Endothelial cell of umbilical vein (primary cell): Measurements from ENCODE around the gene AMZ2. TPM values are rescaled to one million over a fixed set of nuclear protein-coding genes. Genes with fewer than 3 reads are reported as not detected.

Source experiments
- BruUV-seq: library from RNA; stranded (reverse); fragments of 400-500 nt; replicated peaks from 2 replicates; lab custom pipeline; 2021; lab: Mats Ljungman, UMichigan
- CTCF ChIA-PET: fragments of 300-600, 350-600 bp; sonication (Branson Sonifier 250); formaldehyde crosslinking; loops from one replicate; lab custom pipeline; 2021; ENCODE audit warnings: antibody characterized with exemption, inconsistent platforms; lab: Charles Lee
- POLR2A ChIA-PET: fragments of 300-600, 350-600 bp; sonication (Branson Sonifier 250); formaldehyde crosslinking; loops from one replicate; lab custom pipeline; 2021; ENCODE audit warnings: antibody characterized with exemption, inconsistent platforms; lab: Charles Lee
- DNase-seq: peaks from one replicate; pipeline ENCODE4 v3.0.0-alpha.2; 2011; ENCODE audit warnings: low read depth, low spot score
- FAIRE-seq: peaks from 2 replicates; lab custom pipeline; 2011; peaks lifted over from hg19 to GRCh38; lab: Jason Lieb, UNC
- H2AFZ ChIP-seq: 2 replicates; pipeline ENCODE4 v1.6.0; 2012; ENCODE audit warnings: low read depth, low read length, control low read depth, inconsistent platforms
- H3K27ac ChIP-seq: 2 replicates; pipeline ENCODE4 v1.5.1; 2011; ENCODE audit warnings: low read depth, mild to moderate bottlenecking, control low read depth, low read length, moderate library complexity; ENCODE audit not compliant: insufficient read depth
- H3K27me3 ChIP-seq, 2 experiments: 2 replicates each; pipeline versions ENCODE4 v1.6.0 to v1.6.1; 2011; ENCODE audit warnings: low read length in 2 of 2, mixed read lengths in 1 of 2; ENCODE audit not compliant: control insufficient read depth in 2 of 2, insufficient read depth in 2 of 2
- H3K36me3 ChIP-seq, 2 experiments: 2 replicates in 1 of 2; 3 replicates in 1 of 2; pipeline ENCODE4 v1.5.1; 2011; ENCODE audit warnings: low read length in 2 of 2, mild to moderate bottlenecking in 1 of 2, moderate library complexity in 1 of 2; ENCODE audit not compliant: control insufficient read depth in 2 of 2, insufficient read depth in 2 of 2; ENCODE audit errors: extremely low read depth in 1 of 2
- H3K4me1 ChIP-seq: 3 replicates; pipeline ENCODE4 v1.5.1; 2011; ENCODE audit warnings: mild to moderate bottlenecking, low read length; ENCODE audit not compliant: control insufficient read depth, insufficient read depth; ENCODE audit errors: extremely low read depth
- H3K4me2 ChIP-seq: 2 replicates; pipeline ENCODE4 v1.6.1; 2011; ENCODE audit warnings: low read length, control low read depth, mixed read lengths; ENCODE audit not compliant: insufficient read depth
- H3K4me3 ChIP-seq, 3 experiments: fragments of 200-600 bp in 1 of 3; sonication (generic), shearing (Covaris generic) in 1 of 3; replicated peaks in 1 of 3; 2 replicates each; pipeline ENCODE4 v1.5.1; 2011 to 2016; ENCODE audit warnings: control low read depth in 3 of 3, low read length in 3 of 3, mild to moderate bottlenecking in 2 of 3, inconsistent platforms in 1 of 3, low read depth in 1 of 3, moderate library complexity in 1 of 3; ENCODE audit not compliant: insufficient read depth in 1 of 3
- H3K79me2 ChIP-seq: 2 replicates; pipeline ENCODE4 v1.6.0; 2012; ENCODE audit warnings: low read length, inconsistent platforms; ENCODE audit not compliant: control insufficient read depth, insufficient read depth
- H3K9ac ChIP-seq: replicated peaks from 2 replicates; pipeline ENCODE3; 2011; ENCODE audit warnings: low read length, control low read depth; ENCODE audit not compliant: insufficient read depth; ENCODE audit errors: extremely low read depth
- H3K9me1 ChIP-seq: replicated peaks from 3 replicates; pipeline ENCODE4 v1.6.0; 2011; ENCODE audit warnings: mild to moderate bottlenecking, low read length; ENCODE audit not compliant: control insufficient read depth, insufficient read depth; ENCODE audit errors: extremely low read depth
- H3K9me3 ChIP-seq: replicated peaks from 2 replicates; pipeline ENCODE4 v1.5.1; 2012; ENCODE audit warnings: low read length, inconsistent platforms; ENCODE audit not compliant: control insufficient read depth, insufficient read depth
- H4K20me1 ChIP-seq: replicated peaks from 2 replicates; pipeline ENCODE3; 2011; ENCODE audit warnings: mild to moderate bottlenecking, low read length; ENCODE audit not compliant: control insufficient read depth, insufficient read depth; ENCODE audit errors: extremely low read depth
- EZH2 ChIP-seq: IDR thresholded peaks from 2 replicates; pipeline ENCODE4 v1.6.1; 2012; ENCODE audit warnings: borderline replicate concordance, low read depth, mild to moderate bottlenecking, moderate library complexity, low read length, inconsistent platforms; ENCODE audit not compliant: severe bottlenecking
- GATA2 ChIP-seq: IDR thresholded peaks from 2 replicates; pipeline ENCODE4 v1.7.0; 2011; ENCODE audit warnings: low read depth, mild to moderate bottlenecking, moderate library complexity, mixed read lengths, low read length; ENCODE audit not compliant: insufficient read length, insufficient read depth
- JUN ChIP-seq: IDR thresholded peaks from 2 replicates; pipeline ENCODE4 v1.6.1; 2011; ENCODE audit warnings: borderline replicate concordance, low read depth; ENCODE audit not compliant: insufficient read length, insufficient read depth
- POLR2AphosphoS5 ChIP-seq: IDR thresholded peaks from 2 replicates; pipeline ENCODE4 v1.6.1; 2012; ENCODE audit warnings: low read depth, mild to moderate bottlenecking, control low read depth, low read length, moderate library complexity; ENCODE audit not compliant: insufficient read depth
- dilution Hi-C: fragments of 300-500 bp; cut with MboI; formaldehyde crosslinking; loops from one replicate; pipeline ENCODE4 v1.15.0; 2019; ENCODE audit warnings: low sequenced_read_pairs; ENCODE audit not compliant: extremely low pct_ligation_motif_present
- intact Hi-C: fragments of 100-400 bp; cut with micrococcal nuclease; formaldehyde crosslinking; loops from one replicate; pipeline ENCODE4 v1.10.0; 2022
- polyA plus RNA-seq, 4 experiments: library from polyadenylated mRNA; depleted of rRNA in 3 of 4; stranded (reverse) in 3 of 4; unstranded in 1 of 4; fragments of >200 nt; gene quantifications; 2 replicates each; pipeline versions ENCODE4 v1.2.1 to v1.2.3, GENCODE V29; 2011 to 2012; ENCODE audit warnings: missing spikeins in 1 of 4
- total RNA-seq: library from RNA; stranded (reverse); gene quantifications from 2 replicates; pipeline ENCODE4 v1.2.3, GENCODE V29; 2021
- TF ChIP-seq, protein P1 (sequence below), 2 donors: IDR thresholded peaks; 1 replicate in 1 of 2; 2 replicates in 1 of 2; pipeline ENCODE4 v1.5.1; 2011; ENCODE audit warnings: low read length in 2 of 2, mild to moderate bottlenecking in 2 of 2, moderate library complexity in 2 of 2, control low read depth in 1 of 2, inconsistent platforms in 1 of 2, low read depth in 1 of 2; ENCODE audit not compliant: insufficient read depth in 1 of 2; ENCODE audit errors: extremely low read depth in 1 of 2

AMZ2 gene
- total and polyA plus RNA-seq, 2 donors (not counting 3 experiments of a cell fraction or from before 2014, with no cell fraction given) = 46.7 to 57.3 TPM

DNA sequence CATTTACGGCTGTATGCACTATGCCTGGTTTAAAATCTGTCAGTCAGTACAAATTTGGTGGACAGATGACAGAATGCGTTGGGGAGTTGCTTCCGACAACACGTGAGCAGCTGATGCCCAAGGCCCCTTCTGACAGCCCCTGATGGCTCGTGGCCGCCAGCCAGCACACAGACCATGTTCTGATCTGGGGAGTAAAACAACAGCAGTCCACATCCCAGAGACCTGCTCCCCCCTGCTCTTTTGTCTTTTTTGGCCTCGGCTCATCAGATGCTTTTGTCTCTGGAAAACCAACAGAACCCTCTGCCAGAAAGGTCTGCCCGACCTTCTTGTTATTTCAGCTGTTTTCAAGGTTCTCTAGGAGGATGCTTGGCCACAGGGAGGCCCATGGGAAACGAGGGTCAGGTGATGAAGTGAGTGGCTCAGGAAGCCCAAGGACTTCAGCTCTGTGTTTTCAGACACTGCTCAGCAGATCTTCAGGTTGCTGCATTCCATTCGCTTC is 54.3 kb downstream of the AMZ2 start:
- Histone ChIP-seq H3K4me2 (peak overlapping the region; percentile 31), H3K27me3 (no peaks in the 10 kb centered on the region), H3K4me1 (peaks cover 36% of the 10 kb centered on the region), H3K4me3 (no peak overlapping the region), H3K27ac (peak overlapping the region; percentile 77), H3K9ac (peak overlapping the region; percentile 44), H3K9me3 (no peaks in the 10 kb centered on the region), H4K20me1 (no peaks in the 10 kb centered on the region), H3K36me3 (no peaks in the 10 kb centered on the region), H3K9me1 (no peaks in the 10 kb centered on the region), H3K79me2 (no peaks in the 10 kb centered on the region), H2AFZ (peak overlapping the region; percentile 15)
- intact Hi-C loops (loop anchor here (1.0 to 2.0 kb wide), 4 partner anchors 10 to 81 kb away; no protein-coding TSS in a partner anchor), dilution Hi-C loops (no loop called here)
- no TSS peak for BruUV-seq
- CTCF ChIA-PET = interaction anchor here (0.9 to 3.2 kb wide), 10 partner anchors 10 to 97 kb away, joined by 3 to 48 read pairs (median 4); no protein-coding TSS in a partner anchor
- peak; percentile 97 for DNase-seq
- FAIRE-seq = peak; percentile 80
- POLR2A ChIA-PET = interaction anchor here (0.6 to 1.6 kb wide), 5 partner anchors 10 to 151 kb away, joined by 3 to 5 read pairs (median 3); no protein-coding TSS in a partner anchor
- TF ChIP-seq GATA2 (no peak), POLR2AphosphoS5 (peak; percentile 66), EZH2 (no peak), JUN (peak; percentile 25)
- TF ChIP-seq, protein P1, sequence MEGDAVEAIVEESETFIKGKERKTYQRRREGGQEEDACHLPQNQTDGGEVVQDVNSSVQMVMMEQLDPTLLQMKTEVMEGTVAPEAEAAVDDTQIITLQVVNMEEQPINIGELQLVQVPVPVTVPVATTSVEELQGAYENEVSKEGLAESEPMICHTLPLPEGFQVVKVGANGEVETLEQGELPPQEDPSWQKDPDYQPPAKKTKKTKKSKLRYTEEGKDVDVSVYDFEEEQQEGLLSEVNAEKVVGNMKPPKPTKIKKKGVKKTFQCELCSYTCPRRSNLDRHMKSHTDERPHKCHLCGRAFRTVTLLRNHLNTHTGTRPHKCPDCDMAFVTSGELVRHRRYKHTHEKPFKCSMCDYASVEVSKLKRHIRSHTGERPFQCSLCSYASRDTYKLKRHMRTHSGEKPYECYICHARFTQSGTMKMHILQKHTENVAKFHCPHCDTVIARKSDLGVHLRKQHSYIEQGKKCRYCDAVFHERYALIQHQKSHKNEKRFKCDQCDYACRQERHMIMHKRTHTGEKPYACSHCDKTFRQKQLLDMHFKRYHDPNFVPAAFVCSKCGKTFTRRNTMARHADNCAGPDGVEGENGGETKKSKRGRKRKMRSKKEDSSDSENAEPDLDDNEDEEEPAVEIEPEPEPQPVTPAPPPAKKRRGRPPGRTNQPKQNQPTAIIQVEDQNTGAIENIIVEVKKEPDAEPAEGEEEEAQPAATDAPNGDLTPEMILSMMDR (IDR thresholded peaks at IDR 0.05; ENCODE audit: extremely low read depth in 1 of 2, insufficient read depth in 1 of 2, low read depth in 1 of 2, low read length in 2 of 2) = peak in 1 of 2 donors; percentile 1
